ENCODE measurements around the gene ARL2BP.
"Not testable (repeated sequence)": the region's sequence is repeated elsewhere in the genome, so short reads cannot be mapped to it uniquely, and the experiment has no call there.

Gene ARL2BP

DNA sequence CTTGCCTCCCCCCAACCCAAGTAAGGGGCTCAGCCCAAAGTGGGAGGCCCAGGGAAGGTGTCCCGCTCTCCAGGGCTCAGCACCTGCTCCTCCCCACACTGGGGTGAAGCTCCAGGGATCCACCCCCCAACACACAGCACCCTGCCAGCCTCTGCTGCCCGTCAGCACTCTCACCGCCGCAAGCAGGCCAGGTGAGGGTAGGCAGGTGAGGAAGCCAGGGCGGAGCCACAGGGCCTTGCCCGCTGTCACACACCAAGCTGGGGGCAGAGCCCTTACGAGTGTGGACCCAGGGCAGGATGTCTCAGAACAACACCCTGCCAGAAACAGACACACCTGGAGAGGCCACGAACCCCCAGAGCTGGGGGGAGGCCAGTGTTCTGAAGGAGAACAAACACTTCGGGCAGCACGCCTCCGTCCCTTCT lies 19.9 kb downstream of the ARL2BP start:
- DNase-seq: no peak

DNA sequence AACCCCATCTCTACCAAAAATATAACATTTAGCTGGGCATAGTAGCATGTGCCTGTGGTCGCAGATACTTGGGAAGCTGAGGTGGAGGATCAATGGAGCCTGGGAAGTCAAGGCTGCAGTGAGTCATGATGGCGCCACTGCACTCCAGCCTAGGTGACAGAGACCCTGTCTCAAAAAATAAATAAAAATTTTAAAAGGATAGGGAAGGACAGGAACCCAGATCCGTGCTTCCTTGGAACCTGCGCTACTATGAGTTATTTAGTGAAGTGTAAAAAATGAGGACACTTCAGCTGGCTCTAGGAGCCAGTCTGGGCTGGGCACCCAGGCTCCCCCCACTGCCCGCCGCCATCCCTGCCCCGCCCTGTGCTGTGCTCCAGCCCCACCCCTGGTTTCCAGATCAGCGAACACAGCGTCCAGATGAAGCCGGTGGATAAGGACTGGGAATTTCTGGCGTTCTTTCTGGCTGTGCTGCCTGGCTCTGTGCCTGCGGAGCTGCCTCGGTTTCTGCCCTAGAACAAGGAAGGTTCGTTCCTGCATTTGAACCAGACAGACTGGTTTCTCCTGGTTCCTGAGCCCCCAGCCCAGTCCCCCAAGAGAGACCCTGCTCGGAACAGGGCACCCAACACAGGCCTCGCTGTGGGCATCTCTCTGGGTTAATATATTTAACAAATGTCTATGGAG lies 20.9 kb downstream of the ARL2BP start:
- no peak for DNase-seq

DNA sequence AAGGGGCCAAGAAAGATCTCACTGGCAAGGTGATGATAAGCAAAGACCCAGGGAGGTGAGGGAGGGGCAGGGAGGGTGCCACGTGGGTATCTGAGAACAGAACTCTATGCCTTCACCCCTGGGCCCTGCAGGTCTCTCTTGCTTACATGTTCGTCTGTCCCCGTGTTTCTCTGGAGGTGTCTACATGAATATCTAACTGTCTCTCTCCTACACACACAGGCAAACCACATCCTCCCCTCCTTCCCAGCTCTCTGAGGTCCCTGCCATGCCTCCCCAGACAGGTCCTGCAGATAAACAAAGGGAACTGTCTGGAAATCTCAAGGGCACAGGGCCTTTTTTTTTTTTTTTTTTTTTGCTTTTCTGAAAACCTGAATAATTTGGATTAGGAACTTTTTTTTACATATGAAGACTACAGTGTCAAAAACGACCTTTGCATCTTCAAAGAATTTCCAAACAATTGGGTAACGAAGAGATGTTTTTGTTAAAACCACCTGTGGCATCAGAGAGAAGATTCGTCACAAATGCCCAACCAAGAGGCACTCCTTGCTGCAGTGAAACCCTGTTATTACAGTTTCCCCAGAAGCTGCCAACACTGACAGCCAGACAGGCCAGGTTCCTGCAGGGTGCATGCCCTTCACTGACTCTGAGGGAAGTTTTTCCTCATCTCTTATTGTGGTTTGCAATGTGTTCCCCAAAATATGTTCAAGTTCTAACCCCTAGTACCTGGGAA lies 21.6 kb downstream of the ARL2BP start:
- DNase-seq: no peak

DNA sequence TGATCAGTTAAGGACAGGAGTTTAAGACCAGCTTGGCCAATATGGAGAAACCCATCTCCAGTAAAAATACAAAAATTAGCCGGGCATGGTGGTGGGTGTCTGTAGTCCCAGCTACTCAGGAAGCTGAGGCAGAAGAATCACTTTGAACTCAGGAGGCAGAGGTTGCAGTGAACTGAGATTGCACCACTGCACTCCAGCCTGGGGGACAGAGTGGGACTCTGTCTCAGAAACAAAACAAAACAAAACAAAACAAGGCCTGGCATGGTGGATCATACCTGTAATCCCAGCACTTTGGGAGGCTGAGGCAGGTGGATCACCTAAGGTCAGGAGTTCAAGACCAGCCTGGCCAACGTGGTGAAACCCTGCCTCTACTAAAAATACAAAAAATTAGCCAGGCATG lies 22.3 kb downstream of the ARL2BP start:
- DNase-seq: not testable (repeated sequence)

DNA sequence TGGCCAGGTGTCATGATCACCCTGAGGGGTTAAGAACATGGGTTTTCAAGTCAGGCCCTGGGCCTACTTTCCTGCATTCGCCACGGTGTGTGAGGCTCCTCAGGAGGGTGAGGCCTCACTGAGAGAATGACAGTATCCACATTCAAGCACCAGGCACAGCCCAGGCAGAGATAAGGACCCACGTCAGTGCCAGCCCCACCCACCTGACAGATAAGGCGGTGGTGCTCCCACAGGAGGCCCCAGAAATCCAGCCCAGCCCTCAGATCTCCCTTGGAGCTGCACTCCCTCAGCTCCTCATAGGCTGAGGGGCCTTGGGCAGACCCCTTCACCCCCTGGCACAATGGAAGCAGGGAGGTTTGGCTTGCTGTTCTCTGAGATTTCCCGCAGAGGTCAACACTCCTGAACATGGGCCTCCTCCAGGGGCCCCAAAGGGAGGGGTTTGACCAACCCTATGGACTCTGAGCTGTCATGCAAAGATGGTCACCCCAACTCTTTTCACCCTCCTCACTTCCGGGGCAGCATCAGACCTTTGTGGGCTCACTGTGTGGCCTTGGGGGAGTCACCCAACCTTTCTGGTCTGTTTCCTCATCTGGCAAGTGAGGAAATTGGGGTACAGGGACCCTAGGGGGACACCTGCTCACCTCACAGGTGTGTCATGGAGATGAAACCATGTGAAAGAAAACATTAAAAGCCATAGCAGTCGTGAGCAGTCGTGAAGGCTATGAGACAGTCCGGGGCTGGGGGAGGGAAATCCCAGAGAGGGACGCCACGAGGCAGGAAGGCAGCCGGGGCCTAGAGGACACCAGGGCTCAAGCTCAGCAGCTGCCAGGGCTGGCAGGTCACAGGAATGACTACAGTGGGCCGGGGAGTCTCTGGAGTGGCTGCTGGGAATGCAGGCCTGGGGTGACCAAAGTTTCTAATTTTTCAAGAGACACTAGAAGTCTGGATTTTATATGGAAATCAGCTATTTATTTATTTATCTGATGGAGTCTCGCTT lies 24.0 kb downstream of the ARL2BP start:
- DNase-seq: no peak

DNA sequence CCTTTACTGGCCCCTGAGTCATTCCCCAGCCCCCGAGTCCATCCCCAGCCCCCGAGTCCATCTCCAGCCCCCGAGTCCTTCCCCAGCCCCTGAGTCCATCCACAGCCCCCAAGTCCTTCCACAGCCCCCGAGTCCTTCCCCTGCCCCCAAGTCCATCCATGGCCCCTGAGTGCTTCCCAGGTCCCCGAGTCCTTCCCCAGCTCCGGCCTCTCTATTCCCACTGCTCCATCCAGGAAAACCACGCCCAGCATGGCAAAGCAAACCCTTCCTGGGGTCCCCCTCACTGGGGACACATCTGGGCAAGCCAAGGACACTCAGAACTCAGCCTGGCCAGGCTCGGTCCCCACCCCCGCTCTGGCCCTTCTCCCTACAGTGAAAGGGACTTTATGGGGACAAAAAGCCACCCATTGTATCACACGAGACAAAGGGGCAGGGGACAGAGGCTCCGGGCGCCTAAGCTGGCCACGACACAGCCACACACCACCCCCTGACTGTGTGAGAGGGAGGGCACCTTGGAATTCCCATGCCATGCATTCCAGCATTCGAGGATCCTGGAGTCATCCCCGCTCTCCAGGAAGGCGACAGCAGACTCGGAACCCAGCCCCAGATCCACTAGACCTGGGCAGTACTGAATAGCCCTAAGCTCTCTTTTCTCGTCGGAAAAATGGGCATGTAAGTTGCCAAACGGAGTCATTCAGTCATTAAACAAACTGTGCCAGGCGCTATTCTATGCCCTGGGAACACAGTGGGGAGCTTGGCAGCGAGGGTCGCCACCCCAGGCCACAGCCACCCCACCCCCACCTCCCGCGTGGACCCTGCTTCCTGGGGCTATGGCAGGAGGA lies 25.4 kb downstream of the ARL2BP start:
- no peak for DNase-seq

DNA sequence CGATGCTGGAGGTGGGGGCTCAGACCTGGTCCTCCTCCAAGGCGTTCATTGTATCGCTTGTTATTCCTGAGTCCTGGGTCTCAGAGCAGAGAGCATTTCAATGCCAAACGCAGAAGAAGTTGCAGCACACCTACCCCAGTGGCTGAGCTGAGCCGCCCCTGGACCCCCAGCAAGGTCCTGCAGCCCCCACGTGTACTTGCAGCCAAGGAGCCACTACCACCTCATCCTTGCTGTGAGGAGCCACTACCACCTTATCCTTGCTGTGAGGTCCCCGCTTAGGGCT lies 25.9 kb downstream of the ARL2BP start:
- DNase-seq: no peak

DNA sequence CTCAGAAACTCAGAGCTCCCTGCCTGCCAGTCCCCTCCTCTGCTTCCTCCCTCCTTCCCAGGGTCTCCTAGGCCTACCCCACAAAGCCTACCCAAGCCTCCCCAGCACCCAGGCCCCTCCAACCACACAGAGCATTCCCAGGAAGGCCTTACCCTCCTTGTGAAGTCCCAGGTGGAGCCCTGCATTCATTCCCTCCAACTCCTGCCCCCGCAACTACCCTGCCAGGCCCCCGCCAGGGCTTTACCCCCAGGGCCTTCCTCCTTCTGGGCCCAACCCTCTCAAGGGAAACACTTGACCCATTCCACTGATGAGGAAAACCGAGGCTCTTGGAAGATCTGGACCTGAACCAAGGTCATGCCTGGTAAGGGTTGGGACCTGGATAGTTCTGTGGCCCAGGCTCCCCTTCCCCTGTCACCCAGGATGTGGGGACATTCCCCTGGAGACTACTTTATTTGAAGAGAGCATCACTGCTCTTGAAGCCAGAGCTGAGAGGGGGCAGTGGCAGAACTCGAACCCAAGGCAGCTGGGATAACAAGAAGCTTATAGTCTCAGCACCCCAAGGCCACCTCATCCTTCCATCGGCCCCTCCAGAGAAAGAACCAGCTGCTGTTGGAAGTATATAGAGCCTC lies 26.9 kb downstream of the ARL2BP start:
- DNase-seq: no peak

DNA sequence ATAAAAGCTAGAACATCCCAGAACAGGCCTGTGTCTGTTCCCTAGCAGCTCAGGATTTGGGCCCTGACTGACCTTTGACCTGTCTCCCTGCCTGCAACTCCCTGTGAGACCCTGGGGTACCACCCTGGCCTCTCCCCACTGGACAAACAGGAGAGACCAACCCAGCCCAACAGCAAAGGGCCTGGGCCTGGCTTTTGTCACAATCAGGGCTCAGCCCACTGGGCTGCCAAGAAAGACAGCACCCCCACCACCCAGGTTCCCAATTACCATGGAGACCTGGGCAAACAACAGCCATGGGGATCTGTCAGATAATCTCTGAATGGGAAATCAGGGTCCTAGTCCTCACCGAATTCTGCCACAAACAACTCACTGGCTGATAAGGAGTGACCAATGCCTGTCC lies 28.3 kb downstream of the ARL2BP start:
- DNase-seq: no peak

DNA sequence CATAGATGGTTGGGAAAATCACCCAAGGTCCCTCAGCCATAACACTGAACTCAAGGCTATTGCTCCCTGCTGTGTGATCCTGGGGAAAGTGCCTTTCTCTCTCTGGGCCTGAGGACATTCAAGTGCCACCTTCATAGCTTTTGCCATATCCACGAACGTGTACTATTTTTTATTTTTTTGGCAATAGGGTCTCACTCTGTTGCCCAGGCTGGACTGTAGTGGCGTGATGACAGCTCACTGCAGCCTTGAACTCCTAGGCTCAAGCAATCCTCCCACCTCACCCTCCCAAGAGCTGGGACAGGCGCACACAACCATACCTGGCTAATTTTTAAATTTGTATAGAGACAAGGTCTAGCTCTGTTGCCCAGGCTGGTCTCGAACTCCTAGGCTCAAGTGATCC lies 28.8 kb downstream of the ARL2BP start:
- DNase-seq: no peak

DNA sequence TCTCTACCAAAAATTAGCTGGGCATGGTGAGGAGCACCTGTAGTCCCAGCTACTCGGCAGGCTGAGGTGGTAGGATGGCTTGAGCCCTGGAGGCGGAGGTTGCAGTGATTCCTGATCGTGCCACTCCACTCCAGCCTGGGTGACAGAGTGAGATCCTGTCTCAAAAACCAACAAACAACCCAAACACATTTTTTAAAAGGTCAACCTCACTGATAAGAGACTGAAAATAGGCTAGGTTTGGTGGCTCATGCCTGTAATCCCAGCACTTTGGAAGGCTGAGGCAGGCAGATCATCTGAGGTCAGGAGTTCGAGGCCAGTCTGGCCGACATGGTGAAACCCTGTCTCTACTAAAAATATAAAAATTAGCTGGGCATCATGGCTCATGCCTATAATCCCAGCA lies 30.9 kb downstream of the ARL2BP start:
- DNase-seq: not testable (repeated sequence)

DNA sequence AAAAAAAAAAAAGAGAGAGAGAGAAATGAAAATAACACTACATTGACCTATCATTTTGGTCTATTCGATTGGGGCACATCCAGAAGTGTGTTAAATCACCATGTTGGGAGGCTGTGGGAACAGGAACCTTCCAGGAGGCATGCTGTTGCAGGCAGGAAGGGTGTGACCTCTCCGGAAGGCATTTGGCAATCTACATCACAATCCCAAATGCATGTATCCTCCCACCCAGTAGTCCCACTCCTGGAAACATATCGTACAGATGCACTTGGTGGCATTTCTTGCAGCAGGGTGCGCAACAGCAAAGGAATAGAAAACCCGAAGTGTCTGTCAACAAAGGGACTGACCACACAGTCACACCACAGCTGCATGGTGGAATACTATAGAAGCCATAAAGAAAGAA lies 31.5 kb downstream of the ARL2BP start:
- DNase-seq: no peak

DNA sequence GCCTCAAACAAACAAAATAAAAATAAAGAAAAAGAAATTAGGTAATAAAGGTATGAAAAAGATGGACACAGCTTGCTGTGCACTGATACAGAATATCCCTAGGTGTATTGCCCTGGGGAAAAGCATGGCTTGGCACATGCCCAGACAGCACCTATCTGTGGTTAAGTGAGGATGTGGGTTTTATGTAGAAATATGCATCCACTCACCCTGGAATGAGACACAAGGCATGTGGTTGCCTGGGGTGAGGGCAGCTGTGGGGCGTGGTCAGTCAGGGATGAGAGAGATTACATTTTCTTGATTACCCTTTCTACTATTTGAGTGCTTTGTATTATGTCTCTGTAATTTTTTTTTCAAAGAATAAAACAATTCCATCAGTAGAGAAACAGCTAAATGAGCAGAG lies 32.5 kb downstream of the ARL2BP start:
- DNase-seq: no peak

DNA sequence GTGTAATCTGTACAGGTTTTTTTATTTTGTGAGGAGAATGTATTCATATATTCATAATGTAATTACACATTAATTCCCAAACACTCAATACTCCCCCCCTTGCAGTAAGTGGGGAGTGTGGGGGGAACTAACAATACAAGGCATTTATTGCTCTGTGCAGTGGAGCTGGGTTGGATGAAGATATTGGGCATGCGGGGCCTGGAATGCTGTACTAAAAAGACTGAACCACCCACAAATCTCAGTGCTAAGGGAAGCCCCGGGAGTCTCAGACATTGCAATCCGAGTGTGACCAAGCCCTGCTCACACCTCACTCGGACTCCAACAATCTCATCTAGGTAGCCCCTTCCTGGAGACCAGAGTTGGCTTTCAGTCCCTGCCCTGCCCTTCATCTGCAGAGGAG lies 33.4 kb downstream of the ARL2BP start:
- no peak for DNase-seq

DNA sequence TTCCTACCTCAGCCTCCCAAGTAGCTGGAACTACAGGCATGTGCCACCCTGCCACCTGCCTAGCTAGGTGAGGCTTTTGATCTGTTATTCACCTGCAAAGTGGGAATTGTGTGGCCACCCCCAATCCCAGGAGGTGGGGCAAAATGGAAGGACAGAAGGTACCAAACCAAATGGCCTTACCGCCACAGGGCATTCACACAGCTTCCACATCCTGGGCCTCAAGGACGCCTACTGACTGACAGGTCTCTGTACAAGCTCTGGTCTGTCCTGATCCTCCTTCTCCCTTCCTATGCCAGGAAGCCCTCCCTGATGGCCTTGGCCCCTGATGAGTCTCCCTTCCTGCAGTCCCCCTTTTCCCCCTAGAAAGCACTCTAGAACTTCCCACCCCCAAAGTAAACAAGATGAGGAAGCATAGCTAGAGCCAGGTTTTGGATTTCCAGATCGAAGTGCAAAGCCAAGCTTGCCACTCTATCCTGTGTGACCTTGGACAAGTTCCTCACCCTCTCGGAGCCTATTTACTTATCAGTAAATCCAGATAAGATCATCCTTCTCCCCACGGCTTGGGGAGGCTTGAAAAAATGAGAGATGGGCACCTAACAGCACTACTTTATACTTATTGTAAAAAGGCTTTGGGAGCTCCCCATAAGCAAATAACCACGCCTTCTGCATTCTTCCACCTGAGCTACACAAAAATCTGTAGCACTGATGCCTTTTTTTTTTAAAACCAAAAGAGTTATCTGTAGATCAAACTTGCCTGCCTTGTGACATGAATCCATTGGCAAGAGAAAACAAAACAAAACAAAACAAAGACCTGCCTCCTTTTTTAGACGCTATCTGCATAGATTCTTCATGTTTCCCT lies 35.0 kb downstream of the ARL2BP start:
- DNase-seq: no peak

DNA sequence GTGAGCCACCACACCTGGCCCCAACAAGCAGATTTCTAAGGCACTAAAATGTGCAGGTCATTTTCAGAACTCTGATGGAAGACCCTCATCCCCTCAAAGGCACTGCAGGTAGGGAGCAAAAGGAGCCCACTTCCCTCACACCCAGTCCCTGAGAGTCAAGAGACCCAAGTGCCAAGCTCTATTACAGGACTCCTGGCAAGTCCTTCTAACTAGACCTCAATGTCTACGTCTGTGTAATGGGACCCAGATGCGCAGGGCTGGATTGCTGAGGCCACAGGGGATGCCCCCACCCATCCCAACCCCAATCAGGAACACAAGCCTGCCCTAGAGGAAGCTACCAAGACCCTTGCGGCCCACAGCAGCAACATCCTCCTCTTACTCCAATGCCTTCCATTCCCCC lies 36.7 kb downstream of the ARL2BP start:
- DNase-seq: no peak

DNA sequence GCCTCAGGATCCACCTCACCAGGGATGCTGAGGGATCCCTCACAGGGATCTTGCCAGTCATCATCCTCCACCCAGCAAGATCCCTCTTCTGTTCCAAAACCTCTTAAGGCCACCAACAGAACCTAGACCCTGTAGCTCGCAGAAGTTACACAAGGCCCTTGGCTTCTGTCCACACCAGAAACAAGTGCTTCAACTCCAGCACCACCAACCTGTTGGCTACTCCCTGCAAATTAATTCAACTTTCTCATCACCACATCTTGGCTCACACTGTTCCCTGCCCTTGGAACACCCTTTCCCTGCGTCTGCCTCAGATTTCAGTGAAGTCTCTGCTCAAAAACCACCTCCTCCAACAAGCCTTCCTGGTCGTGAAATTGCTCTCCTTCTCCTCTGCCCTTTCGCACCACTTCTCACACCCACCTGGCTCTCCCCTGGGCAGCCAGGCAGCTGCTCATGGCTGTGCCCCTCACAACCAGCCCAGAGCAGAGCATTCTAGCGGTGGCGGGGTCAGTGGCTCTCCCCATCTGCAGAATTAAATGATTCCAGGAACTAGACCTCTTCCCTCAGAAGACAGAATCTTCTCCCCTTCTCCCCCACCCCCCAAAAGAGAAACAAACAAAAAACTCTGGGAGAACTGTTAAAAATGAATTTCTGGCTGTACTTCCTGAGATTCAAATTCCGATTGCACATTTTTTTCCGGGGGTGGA lies 37.6 kb downstream of the ARL2BP start:
- DNase-seq: no peak

DNA sequence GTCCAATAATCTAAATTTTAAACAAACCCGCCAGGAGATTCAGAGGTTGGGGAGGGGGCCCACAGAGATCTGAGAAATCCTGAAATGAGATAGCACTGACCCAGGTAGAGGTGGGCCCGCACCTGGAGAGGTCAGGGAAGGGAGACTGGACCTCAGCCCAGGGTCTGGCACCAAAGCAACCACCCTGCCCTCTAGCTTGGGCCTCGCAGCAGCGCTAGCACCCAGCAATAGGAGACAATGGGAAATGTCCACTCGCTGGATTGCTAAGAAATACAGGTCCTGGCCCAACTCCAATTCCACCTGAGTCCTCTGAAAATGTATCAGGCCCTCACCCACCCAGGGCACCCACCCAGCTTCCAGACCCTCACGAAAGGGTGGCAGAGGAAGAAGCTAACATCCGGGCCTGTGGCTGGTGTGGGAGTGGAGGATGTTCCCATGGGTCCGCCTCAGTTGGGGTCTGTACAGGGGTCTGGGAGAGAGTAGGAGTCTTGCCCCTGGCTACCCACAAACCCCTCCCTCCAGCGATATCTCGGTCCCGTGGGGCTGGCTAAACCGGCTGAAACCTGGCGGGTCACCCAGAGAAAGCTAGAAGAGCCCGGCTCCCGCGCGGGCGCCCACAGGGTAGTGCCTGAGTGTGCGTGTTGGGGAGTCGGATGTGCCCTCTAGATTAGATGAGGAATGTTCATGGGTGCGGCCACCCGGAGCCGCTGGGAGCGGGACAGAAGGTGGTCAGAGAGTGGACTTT lies 38.3 kb downstream of the ARL2BP start:
- DNase-seq: no peak

DNA sequence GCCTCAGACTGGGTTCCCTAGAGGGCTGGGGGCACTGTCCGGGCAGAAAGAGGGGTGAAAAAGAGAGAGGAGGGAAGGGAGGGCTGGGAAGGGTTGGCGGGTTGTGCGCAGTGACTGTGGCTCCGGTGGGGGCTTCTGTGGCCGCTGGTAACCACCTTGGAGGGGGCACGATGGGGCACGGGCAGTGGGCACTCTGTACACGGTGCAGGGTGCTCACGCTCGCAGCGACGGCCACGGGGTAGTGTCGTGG lies 38.8 kb downstream of the ARL2BP start:
- no peak for DNase-seq

Measured in stimulated activated CD4-positive, alpha-beta T cell treated with anti-CD3 and anti-CD28 coated beads, Interleukin-12 subunit alpha, Interleukin-12 subunit beta, amount 100 ng/mL, for 4 hours (primary cell).